ENCODE results near the gene RWDD4.

RWDD4 gene

DNA sequence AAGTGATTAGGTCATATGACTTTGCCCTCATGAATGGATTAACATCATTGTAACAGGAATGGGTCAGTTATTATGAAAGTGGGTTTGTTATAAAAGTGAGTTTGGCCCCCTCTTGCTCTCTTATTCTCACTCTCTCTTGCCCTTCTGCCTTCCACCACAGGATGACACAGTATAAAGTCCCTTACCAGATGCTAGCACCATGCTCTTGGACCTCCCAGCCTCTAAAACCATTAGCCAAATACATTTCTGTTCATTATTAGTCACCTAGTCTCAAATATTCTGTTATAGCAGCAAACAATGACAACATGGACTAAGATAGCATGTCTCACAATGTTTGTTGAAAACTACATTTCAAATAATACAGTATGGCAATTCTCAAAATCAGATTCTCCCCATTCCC lies 59.7 kb downstream of the RWDD4 start:
- no peak for DNase-seq

DNA sequence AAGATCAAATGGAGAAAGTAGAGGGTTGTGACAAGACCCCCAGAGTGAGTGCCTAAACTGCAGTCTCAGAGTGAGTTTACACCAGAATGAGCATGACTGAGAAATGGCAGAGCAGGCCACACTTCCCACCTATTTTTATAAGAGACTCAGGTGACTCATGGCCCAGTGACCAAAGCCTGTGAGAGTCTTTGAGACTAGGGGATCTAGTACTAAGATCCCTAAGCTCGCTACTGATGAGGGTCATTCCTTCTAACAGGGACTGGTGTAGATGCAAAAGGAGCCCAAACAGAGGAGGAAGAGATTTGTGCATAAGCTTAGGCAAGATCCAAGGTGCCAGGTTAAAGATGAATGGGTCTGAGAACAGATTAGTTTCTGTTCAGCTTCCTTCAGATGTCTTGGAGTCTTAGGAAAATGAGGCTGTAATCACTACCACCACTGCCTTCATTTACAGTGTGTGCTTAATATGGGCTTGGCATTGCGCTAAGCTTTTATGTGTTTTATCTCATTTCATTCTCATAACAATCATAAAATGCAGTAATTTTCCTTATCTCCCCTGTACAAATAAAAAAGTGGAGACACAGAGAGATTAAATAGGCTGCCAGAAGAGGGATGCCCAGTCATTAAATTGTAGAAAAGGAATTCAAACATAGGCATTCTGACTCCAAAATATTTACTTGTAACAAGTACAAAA lies 62.8 kb downstream of the RWDD4 start:
- DNase-seq, result no peak

DNA sequence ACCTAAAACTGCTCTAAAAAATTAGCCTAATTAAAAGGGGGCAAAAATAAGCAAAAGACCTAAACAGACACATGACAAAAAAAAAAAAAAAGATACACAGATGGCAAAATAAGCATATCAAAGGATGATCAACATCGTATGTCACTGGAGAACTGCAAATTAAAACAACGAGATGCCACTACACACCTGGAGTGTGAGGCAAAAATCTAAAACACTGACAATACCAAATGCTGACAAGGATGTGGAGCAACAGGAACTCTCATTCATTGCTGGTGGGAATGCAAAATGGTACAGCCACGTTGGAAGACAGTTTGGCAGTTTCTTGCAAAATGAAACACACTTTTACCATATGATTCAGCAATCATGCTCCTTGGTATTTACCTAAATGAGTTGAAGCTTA lies 64.2 kb downstream of the RWDD4 start:
- no peak for DNase-seq

DNA sequence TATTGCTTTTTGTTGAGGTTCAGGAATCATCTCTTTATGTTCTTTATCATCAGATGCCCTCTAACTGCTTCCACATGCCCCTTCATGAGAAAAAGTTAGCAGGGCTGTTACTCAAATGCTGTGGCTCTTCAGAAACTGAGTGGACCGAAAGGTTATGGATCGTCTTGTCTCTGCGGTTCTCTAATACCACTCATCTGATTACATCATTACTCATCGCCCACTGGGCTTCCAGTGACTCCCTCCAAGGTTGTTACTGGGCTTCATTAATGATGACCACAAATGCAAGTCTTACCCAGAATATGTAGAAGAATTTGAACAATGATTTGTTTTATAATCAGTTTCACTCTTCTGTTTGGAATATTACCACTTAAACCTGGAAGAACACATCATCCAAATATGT lies 67.7 kb downstream of the RWDD4 start:
- DNase-seq, result no peak
